Transverse colon (tissue), 4 donors: ENCODE data around the gene ELOVL3. TPM values are rescaled to one million over a fixed set of nuclear protein-coding genes. Genes with fewer than 3 reads are reported as not detected.

Experiments
- DNase-seq: peaks from one replicate; pipeline ENCODE4 v3.0.0-alpha.2; 2019
- H3K27ac ChIP-seq, 4 donors: fragments of 200-600 bp; sonication (generic); 2 replicates each; pipeline ENCODE4 v1.5.1; 2016 to 2018; ENCODE audit warnings: inconsistent platforms in 4 of 4
- H3K27me3 ChIP-seq: fragments of 200-600 bp; sonication (generic); 2 replicates; pipeline ENCODE4 v1.5.1; 2017; ENCODE audit warnings: inconsistent platforms
- H3K36me3 ChIP-seq, 4 donors: fragments of 200-600 bp; sonication (generic); 2 replicates each; pipeline ENCODE4 v1.5.1; 2017 to 2019; ENCODE audit warnings: inconsistent platforms in 4 of 4
- H3K4me1 ChIP-seq, 4 donors: fragments of 200-600 bp; sonication (generic); 2 replicates each; pipeline ENCODE4 v1.5.1; 2017 to 2020; ENCODE audit warnings: inconsistent platforms in 4 of 4
- H3K4me3 ChIP-seq, 4 donors: fragments of 200-600 bp; sonication (generic); 1 replicate in 1 of 4; 2 replicates in 3 of 4; pipeline versions ENCODE4 v1.5.1 to v1.6.1; 2017 to 2019; ENCODE audit warnings: inconsistent platforms in 4 of 4
- H3K9me3 ChIP-seq, 2 donors: fragments of 200-600 bp; sonication (generic); 2 replicates each; pipeline ENCODE4 v1.5.1; 2017 to 2019; ENCODE audit warnings: inconsistent platforms in 2 of 2
- EP300 ChIP-seq: sonication (generic); formaldehyde crosslinking; IDR thresholded peaks from one replicate; pipeline ENCODE4 v1.6.1; 2017; ENCODE audit warnings: antibody characterized with exemption, low read depth
- POLR2A ChIP-seq: fragments of 450-650 bp; IDR thresholded peaks from one replicate; pipeline ENCODE4 v1.6.1; 2016; ENCODE audit warnings: antibody characterized with exemption, mild to moderate bottlenecking, moderate library complexity
- POLR2AphosphoS5 ChIP-seq, 3 donors: sonication (generic); formaldehyde crosslinking; IDR thresholded peaks; one replicate each; pipeline ENCODE4 v1.6.1; 2016; ENCODE audit warnings: antibody characterized with exemption in 3 of 3
- WGBS, 2 donors: methylation state at CpG; one replicate each; pipeline ENCODE4 v1.1.5; 2018; ENCODE audit warnings: low coverage in 1 of 2; 5-methylcytosine and 5-hydroxymethylcytosine counted together
- in situ Hi-C, 4 donors: fragments of 200-750 bp; cut with MboI; loops; one replicate each; pipeline versions ENCODE4 v1.15.0 to v1.15.1; 2017; ENCODE audit warnings: low sequenced_read_pairs in 3 of 4, low pct_ligation_motif_present in 1 of 4, low pct_unique_long_range_greater_than_20kb in 1 of 4
- intact Hi-C: fragments of 100-400 bp; cut with DNase I; formaldehyde crosslinking; loops from one replicate; pipeline ENCODE4 v1.15.1; 2023; ENCODE audit warnings: low total_unique reads
- total RNA-seq, 4 donors: library from RNA; depleted of rRNA; stranded (reverse); fragments of >200 nt; gene quantifications; one replicate each; pipeline ENCODE4 v1.1.0, GENCODE V29; 2016
- TF ChIP-seq, protein P1 (sequence below), 5 experiments: fragments of 200-600 bp in 3 of 5; fragments of 450-650 bp in 2 of 5; sonication (generic) in 3 of 5; IDR thresholded peaks; 1 replicate in 2 of 5; 2 replicates in 3 of 5; pipeline ENCODE4 v1.5.1; 2016 to 2017; ENCODE audit warnings: antibody characterized with exemption in 5 of 5, inconsistent platforms in 3 of 5, mild to moderate bottlenecking in 2 of 5, moderate library complexity in 1 of 5

Gene ELOVL3
- total RNA-seq, 4 donors from 2014 or later, result not detected

DNA sequence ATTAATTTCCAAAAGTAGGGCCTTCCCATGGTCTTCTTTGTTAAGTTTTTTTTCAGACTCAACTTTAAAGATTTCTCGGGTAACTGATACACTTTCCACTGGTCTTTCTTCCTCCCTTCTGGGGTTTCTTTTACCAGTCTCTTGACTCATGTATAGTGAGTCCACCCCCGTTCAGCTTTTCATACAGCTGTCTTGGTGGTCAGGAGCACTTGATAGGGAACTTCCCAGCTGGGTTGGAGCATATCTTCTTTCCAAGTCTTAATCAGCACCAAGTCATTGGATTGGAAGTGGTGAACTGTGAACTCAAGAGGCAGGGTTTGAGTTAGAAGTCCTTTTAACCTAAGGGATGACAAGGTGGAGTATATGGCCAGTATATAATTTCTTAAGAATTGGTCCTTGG is 29.2 kb upstream of the ELOVL3 start:
- Histone ChIP-seq H3K36me3 (no peaks in the 10 kb centered on the region), H3K9me3 (peaks cover 0 to 3% of the 10 kb centered on the region in 2 donors), H3K27ac (no peak overlapping the region), H3K27me3 (no peaks in the 10 kb centered on the region), H3K4me1 (no peaks in the 10 kb centered on the region), H3K4me3 (no peak overlapping the region)
- no peak for DNase-seq
- 72% methylated on average over 2 of the region's 2 CpGs; no CpG with 5 or more reads in 1 of the 2 donors for WGBS, 2 donors
- intact Hi-C loops, result no loop called here
- no peak for TF ChIP-seq EP300
- no peak for TF ChIP-seq POLR2A
- no peak for TF ChIP-seq POLR2AphosphoS5 (IDR thresholded peaks at IDR 0.05)
- TF ChIP-seq, protein P1, sequence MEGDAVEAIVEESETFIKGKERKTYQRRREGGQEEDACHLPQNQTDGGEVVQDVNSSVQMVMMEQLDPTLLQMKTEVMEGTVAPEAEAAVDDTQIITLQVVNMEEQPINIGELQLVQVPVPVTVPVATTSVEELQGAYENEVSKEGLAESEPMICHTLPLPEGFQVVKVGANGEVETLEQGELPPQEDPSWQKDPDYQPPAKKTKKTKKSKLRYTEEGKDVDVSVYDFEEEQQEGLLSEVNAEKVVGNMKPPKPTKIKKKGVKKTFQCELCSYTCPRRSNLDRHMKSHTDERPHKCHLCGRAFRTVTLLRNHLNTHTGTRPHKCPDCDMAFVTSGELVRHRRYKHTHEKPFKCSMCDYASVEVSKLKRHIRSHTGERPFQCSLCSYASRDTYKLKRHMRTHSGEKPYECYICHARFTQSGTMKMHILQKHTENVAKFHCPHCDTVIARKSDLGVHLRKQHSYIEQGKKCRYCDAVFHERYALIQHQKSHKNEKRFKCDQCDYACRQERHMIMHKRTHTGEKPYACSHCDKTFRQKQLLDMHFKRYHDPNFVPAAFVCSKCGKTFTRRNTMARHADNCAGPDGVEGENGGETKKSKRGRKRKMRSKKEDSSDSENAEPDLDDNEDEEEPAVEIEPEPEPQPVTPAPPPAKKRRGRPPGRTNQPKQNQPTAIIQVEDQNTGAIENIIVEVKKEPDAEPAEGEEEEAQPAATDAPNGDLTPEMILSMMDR (IDR thresholded peaks at IDR 0.05), result no peak
- in situ Hi-C loops, result no loop called here

GRCh38 chr10:102198027-102198426 is 28.1 kb upstream of the ELOVL3 start:
- WGBS, 2 donors, result 17 to 45% methylated on average over 1 to 2 of the region's 2 CpGs
- TF ChIP-seq POLR2A, result no peak
- TF ChIP-seq EP300, result no peak
- no peak for TF ChIP-seq POLR2AphosphoS5 (IDR thresholded peaks at IDR 0.05)
- TF ChIP-seq, protein P1 (IDR thresholded peaks at IDR 0.05), result no peak
- intact Hi-C loops (no loop called here), in situ Hi-C loops (no loop called here)
- Histone ChIP-seq H3K27me3 (no peaks in the 10 kb centered on the region), H3K27ac (no peak overlapping the region), H3K9me3 (no peaks in the 10 kb centered on the region), H3K36me3 (no peaks in the 10 kb centered on the region), H3K4me3 (no peak overlapping the region), H3K4me1 (no peaks in the 10 kb centered on the region)
- DNase-seq, result no peak

GRCh38 chr10:102200751-102201640 is 25.1 kb upstream of the ELOVL3 start:
- Histone ChIP-seq H3K4me1 (no peaks in the 10 kb centered on the region), H3K9me3 (peaks cover 6 to 11% of the 10 kb centered on the region in 2 donors), H3K27me3 (no peaks in the 10 kb centered on the region), H3K4me3 (no peak overlapping the region), H3K27ac (no peak overlapping the region), H3K36me3 (no peaks in the 10 kb centered on the region)
- WGBS, 2 donors, result 81% methylated on average over 21 of the region's 34 CpGs; no CpG with 5 or more reads in 1 of the 2 donors
- intact Hi-C loops, result no loop called here
- TF ChIP-seq, protein P1 (IDR thresholded peaks at IDR 0.05), result no peak
- TF ChIP-seq POLR2A (no peak), POLR2AphosphoS5 (IDR thresholded peaks at IDR 0.05) (no peak), EP300 (no peak)
- DNase-seq, result no peak
- in situ Hi-C loops, result no loop called here

DNA sequence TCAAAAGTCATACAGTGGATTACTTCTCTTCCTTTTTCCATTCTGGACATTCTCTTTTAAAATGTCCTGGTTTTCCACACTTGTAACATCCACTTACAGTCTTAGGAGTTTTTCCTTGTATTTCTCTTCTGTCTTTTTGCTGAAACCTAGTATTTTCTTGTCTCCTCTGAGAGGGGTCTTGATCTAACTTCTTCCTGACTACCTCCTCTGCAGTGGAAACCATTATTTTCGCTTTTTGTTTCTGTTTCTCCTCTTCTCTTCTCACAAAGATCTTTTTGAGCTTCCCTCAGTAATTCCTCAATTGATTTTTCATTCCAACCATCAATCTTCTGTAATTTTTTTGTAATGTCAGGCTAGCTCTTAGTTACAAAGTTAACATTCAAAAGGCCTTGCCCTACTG is 23.7 kb upstream of the ELOVL3 start:
- Histone ChIP-seq H3K4me3 (no peak overlapping the region), H3K27ac (no peak overlapping the region), H3K36me3 (no peaks in the 10 kb centered on the region), H3K9me3 (peaks cover 6 to 11% of the 10 kb centered on the region in 2 donors), H3K4me1 (no peaks in the 10 kb centered on the region), H3K27me3 (no peaks in the 10 kb centered on the region)
- in situ Hi-C loops, result no loop called here
- DNase-seq, result no peak
- WGBS, 2 donors, result 61 to 92% methylated on average over 1 of the region's 1 CpG
- intact Hi-C loops, result no loop called here
- TF ChIP-seq POLR2AphosphoS5 (IDR thresholded peaks at IDR 0.05), result no peak
- TF ChIP-seq POLR2A, result no peak
- TF ChIP-seq, protein P1 (IDR thresholded peaks at IDR 0.05), result no peak
